GM18907 (cell line): ENCODE data around the gene CENPA.
"Not testable (repeated sequence)": the region's sequence is repeated elsewhere in the genome, so short reads cannot be mapped to it uniquely, and the experiment has no call there.

Source experiments
- ATAC-seq: cut with Tn5 transposase; IDR thresholded peaks from one replicate; pipeline ENCODE4 v1.9.1; 2021; ENCODE audit warnings: mild to moderate bottlenecking, moderate library complexity; ENCODE audit not compliant: unreplicated experiment

Gene CENPA

DNA sequence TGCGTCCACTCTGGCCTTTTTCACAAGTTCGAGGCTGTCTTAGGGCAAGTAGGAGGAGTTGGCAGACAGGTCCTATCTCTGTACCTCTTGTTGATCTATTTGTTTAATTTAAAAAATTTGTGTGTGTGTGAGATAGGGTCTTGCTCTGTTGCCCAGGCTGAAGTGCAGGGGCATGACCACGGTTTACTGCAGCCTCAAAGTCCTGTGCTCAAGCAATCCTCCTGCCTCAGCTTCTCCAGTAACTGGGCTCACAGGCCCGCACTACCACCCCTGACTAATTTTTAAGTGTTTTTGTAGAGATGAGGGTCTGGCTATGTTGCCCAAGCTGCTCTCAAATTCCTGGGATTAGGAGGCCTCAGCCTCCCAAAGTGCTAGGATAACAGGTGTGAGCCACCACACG, 26.0 kb upstream of the CENPA start:
- no peak for ATAC-seq

DNA sequence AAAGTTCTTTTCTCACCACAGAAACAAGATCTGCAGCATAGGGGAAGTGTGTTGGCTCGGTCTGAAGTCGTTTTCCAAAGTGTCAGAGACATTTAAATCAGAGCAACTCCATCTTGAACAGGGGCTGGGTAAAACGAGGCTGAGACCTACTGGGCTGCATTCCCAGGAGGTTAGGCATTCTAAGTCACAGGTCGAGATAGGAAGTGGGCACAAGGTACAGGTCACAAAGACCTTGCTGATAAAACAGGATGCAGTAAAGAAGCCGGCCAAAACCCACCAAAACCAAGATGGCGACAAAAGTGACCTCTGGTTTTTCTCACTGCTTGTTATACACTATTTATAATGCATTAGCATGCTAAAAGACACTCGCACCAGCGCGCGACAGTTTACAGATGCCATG, 24.9 kb upstream of the CENPA start:
- not testable (repeated sequence) for ATAC-seq

DNA sequence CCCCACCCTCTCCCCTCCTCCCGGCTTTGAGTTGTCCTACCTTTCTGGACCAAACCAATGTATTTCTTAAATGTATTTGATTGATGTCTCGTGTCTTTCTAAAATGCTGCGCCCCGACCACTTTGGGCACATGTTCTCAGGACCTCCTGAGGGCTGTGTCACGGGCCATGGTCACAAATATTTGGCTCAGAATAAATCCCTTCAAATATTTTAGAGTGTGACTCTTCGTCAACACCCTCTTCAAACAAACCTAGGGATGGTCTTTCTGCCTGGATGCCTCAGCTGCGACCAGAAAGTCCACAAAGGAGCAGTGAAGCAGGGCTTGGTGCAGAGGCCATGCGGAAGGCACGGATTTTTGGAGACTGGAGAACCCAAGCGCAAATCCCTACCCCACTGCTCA, 22.8 kb upstream of the CENPA start:
- no peak for ATAC-seq

DNA sequence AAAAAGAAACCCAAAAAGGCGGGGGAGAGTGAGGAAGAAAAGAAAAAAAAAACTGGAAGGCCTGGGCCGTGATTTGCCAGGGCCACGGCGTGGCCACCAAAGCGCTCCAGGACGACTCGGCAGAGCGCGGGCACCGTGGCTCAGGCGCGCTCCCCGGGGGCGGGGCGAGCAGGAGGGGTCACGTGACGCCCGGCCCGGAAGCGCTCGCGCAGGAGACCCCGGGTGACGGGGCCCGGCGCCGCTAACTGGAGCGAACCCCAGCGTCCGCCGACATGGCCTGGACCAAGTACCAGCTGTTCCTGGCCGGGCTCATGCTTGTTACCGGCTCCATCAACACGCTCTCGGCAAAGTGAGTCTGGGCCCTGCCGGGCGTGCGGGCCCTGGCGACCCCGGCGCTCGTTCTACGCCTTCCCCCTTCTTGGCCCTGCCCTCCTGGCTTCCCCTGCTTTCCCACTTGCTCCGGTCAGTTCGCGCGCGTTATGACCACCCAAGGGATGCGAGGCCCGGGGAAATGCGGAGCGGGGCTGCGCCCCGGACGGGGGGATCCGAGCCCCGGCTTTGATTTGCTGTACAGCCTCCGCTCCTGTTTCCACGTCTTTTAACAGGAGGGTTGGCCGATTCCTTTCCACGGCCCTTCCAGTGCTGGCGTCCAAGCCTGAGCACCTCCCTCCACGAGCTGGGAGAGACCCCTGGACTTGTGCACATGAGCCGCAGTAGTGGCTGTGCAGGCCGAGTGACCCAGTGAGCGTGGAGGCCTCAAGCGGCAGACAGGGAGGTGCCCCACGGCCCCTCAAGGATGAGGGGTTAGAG, 21.6 kb upstream of the CENPA start, which contains the start of gene SLC35F6:
TSS of gene SLC35F6 (plus strand) at position 207 of the 810 bp plus-strand sequence. CDS start at position 273, 66 bp downstream.
- ATAC-seq, result peak; percentile 81

DNA sequence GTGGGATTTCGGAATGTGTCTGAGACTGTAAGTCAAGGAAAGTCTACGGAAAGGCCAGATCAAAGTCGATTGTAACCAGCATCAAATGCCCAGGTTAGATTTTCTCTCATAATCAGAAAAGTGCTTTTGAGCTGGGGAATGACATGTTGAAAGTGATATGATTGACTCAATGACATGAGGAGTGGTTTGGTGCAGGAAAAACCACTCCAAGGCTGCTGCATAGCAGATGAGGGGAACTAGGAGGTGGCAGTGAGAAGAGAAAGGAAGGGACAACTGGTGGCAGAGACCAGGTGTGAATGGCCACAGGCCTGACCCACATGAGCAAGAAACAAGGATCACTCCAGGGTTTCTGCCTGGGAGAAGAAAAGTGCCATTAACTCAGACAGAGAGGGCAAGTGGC, 20.9 kb upstream of the CENPA start:
- ATAC-seq, result no peak

DNA sequence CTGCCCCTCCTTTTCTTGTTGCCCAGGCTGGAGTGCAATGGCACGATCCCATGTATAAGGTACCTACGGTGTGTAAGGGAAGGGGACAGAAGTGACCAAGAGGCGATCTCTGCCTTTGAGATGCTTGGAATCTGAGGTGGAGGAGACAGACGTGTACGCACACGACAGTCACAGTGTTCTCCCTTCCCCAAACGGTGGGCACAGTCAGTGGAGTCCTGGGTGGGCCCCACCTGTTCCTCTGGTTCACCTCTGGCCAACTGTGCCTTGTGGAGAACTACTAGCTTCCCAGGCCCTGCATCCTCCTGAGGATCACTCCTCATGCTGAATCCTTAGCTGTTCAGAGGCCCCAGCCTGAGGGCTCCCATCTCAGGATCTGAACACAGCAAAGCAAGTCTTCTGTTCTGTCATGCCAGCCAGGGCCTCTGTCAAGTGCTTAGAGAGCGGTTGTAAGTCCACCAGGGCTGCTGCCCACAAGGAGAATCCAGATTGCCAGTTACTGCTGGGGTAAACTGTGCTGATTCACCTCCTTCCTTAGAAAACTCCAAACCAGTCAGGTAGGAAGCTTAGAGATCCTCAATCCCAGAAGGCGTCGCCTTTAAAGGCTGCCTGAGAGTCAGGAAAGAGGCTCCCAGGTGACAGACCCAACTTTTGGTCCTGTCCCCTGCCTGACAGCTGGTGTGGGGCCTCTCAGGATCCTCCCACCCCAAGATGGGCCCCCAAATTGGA, 20.2 kb upstream of the CENPA start:
- no peak for ATAC-seq

DNA sequence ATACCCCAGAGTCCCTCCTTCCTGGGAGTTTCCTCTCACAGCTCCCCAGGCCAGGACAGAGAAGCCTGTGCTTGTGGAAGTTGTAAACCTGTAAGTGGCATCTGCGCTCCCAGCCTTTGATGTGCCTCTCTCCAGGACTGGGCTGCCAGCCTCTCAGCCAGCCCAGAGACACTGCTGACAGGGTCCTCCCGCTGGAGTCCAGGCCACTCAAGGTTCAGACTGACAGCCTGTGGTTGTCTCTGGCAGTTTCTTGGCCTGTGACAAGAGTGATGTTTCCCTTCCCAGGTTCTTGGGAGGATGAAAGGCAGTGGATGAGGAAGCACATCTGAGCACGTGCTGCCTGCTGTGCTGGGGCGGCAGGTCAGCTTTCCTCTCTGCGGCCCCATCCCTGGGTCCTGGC, 18.7 kb upstream of the CENPA start:
- ATAC-seq, result no peak

DNA sequence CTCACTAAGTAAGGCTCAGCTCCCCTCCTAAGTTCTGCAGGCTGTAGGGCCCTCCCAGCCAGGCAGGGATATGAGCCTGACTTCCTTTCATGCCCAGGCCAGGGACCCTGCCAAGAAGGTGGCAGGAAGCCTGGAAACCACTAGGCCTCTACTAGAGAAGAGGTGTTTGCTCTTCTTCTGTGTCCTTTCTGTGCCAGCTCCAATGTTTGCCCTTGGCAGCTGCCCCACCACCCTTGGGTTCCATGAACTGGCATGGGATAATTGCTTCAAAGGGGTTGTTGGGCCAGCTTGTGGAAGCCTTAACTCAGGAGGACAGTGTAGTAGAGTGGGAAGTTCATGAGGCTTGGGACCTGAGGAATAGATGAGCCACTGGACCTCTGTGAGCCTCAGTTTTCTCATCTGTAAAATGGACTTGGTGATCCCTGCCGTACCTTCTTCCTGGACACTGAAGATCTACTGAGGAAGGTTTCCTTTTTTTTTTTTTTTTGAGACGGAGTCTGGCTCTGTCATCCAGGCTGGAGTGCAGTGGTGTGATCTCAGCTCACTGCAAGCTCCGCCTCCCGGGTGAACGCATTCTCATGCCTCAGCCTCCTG, 17.9 kb upstream of the CENPA start:
- no peak for ATAC-seq

DNA sequence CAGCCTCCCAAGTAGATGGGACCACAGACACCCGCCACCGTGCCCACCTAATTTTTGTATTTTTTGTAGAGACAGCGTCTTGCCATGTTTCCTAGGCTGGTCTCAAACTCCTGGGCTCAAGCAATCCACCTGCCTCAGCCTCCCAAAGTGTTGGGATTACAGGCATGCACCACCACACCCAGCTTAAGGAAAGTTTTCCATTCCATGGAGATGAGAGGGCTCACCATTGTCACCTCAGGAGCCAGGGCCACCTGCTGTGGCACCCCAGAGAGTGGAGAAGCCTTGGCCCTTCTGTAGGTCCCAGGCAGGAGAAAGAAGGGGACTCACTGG, 17.1 kb upstream of the CENPA start:
- no peak for ATAC-seq

DNA sequence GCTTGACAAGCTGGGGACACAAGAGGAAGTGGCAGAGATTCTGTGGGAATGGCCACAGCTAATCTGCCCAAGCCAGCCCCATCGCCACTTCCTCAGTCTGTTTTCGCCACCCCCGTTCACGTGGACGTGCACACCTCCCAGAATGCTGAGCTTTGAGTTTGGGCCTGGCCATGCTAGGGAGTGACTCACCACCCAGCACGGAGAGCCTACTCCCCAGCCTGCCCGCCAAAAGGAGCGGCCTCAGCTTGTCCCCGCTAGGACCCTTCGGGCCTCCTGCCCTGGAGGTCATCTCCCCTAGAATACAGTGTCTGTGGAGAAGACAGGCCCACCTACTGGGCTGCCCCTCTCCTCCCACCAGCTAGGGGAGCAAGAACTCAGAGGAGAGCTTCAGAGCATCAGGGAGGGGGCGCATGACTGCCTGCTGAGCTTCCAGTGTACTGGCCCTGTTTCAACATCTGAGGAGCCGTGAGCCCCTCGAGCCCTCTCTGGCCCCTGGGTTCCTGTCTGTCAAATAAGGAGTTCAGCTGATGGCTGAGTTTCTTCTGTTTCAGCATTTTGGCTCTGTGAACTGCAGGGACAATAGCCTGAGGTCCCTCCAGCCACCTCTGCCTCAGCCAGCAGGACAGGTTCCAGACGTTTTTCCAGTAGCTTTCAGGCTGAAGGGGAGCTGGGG, 16.6 kb upstream of the CENPA start:
- ATAC-seq, result no peak

DNA sequence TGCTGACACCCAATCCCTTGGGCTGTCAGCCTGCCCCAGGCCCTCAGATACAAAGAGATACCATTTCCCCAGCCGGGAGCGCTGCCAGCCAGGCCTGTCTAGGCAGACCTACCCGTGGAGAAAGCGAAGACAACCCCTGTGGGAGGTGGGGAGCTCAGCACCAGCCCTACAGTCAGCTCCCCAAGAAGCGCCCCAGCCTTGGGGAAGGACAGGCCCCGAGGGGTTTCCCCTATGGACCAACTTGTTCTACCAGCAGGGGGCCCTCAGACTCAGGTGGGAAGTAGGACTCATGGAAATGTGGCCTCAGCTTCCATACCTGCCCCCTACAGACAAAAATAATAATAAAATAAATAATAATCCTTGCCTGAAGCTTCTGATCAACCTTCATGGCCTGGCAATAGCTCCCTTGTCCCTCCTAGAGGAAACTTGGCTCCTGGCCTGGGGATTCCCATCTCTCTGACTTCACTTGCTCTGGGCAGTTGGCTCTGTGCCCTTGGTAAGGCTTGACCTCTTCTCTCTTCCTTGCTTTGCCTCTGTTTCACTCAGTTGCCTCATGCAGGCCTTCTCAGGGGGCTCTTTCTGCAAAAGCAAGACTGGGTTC, 14.8 kb upstream of the CENPA start:
- ATAC-seq, result no peak

DNA sequence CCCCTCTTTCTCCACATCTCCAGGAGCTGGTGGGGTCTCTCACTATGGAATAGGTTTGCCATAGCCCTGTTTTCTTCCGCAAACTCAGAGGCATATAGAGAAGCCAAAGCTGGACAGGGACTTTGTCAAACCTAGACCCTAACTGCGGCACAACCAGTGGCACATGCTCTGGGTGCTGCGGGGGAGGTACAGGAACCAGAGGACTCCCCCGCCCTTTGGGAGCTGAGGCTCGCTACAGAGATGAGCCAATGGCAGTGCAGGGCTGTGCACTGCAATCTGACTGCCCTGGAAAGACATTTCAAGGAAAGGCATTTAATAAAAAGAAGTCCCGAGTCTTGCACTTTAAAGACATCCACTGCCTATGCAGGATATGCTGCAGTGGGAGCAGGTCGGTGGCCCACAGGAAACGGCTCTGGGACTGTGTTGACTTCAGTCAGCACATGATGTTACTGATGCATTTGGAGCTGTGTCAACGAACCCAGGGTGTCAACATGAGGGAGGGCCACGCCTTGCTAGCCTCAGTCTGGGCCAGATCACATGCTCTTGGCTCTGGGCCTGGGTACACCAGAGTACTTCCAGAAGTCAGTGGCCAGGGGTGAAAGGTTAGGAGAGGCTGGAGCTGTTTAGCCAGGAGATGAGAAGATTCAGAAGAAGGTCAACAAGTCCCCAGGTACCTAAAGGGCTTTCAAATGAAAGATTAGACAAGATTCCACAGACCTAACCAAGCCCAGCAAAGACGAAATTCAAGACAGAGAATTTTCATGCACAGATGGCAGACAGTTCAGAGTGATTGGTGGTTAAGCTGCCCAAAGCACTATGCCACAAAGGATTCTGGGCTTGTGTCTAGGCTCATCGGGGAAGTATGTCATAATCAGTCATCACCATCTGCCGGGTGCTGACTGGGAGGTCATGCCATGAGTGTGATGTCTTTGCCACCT, 13.5 kb upstream of the CENPA start:
- no peak for ATAC-seq

DNA sequence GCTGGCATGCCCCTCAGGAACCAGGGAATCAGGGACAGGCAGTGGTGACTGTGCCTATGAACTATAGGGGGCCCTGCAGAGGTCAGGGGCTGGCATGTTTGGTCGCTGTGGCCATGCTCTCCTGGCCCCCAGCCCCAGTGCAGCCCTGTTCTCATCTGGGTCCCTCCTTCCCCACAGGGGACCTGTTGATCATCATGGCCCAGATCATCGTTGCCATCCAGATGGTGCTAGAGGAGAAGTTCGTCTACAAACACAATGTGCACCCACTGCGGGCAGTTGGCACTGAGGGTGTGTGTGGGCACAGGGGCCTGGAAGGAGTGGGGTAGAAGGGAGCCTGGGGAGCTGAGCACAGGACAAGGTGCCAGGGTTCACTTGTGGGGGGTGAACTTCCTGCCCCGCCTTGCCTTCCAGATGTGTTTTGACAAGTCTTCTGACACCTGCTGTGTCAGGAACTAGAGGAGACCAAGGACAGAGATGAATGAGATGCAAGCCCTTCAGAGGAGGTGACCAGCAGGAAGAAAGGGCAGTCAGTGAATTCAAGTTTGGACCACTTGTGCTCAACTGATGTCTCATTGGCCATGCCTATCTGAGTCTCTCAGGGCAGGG, 9.6 kb upstream of the CENPA start:
- no peak for ATAC-seq

DNA sequence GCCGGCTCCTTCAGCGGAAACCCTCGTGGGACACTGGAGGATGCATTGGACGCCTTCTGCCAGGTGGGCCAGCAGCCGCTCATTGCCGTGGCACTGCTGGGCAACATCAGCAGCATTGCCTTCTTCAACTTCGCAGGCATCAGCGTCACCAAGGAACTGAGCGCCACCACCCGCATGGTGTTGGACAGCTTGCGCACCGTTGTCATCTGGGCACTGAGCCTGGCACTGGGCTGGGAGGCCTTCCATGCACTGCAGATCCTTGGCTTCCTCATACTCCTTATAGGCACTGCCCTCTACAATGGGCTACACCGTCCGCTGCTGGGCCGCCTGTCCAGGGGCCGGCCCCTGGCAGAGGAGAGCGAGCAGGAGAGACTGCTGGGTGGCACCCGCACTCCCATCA, 7.8 kb upstream of the CENPA start:
- ATAC-seq, result no peak

DNA sequence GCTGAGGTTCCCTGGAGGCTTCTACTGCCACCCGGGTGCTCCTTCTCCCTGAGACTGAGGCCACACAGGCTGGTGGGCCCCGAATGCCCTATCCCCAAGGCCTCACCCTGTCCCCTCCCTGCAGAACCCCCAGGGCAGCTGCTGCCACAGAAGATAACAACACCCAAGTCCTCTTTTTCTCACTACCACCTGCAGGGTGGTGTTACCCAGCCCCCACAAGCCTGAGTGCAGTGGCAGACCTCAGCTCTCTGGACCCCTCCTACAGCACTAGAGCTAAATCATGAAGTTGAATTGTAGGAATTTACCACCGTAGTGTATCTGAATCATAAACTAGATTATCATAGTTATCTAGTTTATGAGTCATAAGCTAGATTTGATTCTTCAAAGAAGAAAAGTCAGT, 7.3 kb upstream of the CENPA start:
- ATAC-seq, result no peak

DNA sequence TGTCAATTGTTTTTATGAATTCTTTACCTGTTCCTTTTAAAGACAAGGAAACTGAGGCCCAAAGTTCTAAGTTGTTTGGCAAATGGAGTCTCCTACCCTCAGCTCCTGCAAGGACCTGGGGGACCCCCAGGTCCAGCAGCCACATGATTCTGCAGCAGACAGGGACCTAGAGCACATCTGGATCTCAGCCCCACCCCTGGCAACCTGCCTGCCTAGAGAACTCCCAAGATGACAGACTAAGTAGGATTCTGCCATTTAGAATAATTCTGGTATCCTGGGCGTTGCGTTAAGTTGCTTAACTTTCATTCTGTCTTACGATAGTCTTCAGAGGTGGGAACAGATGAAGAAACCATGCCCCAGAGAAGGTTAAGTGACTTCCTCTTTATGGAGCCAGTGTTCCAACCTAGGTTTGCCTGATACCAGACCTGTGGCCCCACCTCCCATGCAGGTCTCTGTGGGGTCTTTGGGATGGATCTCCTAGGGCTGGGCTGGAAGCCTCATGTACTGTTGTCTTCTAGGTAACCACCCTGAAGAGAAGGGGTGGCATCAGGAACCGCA, 5.6 kb upstream of the CENPA start:
- ATAC-seq, result no peak

DNA sequence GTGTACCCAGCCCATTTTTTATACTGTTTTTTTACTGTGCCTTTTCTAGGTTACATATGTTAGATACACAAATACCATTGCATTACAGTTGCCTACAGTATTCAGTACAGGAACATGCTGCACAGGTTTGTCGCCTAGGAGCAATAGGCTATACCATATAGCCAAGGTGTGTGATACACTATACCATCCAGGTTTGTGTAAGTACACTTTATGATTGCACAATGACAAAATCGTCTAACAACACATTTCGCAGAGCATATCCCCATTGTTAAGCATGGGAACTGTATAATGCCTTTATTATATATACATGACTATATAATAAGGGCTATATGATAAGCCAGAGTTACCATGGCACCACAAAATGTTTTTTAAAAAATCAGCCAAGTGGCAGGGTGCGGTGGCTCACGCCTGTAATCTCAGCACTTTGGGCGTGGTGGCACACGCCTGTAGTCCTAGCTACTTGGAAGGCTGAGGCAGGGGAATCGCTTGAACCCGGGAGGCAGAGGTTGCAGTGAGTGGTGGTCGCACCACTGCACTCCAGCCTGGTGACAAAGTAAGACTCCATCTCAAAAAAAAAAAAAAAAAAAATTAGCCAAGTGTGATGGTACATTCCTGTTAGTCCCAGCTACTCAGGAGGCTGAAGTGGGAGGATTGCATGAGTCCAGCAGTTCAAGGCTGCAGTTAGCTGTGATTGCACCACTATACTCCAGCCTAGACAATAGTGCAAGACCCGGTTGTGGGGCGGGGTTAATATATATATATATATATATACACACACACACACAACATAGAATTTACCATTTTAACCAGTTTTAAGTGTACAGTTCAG, 2.8 kb upstream of the CENPA start:
- ATAC-seq, result no peak

DNA sequence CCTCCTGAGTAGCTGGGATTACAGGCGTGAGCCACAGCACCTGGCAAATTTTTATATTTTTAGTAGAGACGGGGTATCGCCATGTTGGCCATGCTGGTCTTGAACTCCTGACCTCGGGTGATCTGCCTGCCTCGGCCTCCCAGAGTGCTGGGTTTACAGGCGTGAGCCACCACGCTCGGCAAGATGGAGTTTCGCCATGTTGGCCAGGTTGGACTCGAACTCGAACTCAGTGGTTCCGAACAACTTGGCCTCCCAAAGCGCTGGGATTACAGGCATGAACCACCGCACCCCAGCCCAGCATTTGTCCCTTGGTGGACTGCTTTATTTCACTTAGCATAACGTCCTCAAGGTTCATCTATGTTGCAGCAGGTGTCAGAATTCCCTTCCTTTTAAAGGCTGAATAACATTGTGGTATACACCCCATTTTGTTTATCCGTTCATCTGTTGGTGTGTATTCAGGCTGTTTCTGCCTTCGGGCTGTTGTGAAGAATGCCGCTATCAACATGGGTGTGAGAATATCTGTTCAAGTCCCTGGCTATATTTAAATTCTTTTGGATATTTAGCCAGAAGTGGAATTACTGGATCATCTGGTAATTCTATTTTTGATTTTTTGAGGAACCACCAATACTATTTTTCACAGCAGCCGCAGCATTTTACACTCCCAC, 1.2 kb upstream of the CENPA start:
- no peak for ATAC-seq
